Stimulated activated naive B cell treated with anti-CD40 and anti-IgM and Interleukin-4, amounts not matched to agents 10 μg/mL and 1 μg/mL and 100 μg/mL, for 72 hours (primary cell): ENCODE data around the gene NOTO.
A peak's percentile ranks its signal among the peaks of the same experiment; 100 is the strongest.

ENCODE experiments used
- ATAC-seq, 2 donors: fragments of 150-1000 bp; cut with Tn5 transposase; replicated peaks; 2 replicates each; pipeline ENCODE4 v1.10.0; 2021; ENCODE audit warnings: moderate library complexity in 1 of 2
- DNase-seq: peaks from one replicate; pipeline ENCODE4 v3.0.0; 2021
- H3K27ac Mint-ChIP-seq: one replicate; pipeline ENCODE4 v1.8.0; 2022; ENCODE audit warnings: mild to moderate bottlenecking, mixed read lengths
- H3K27me3 Mint-ChIP-seq, 2 donors: one replicate each; pipeline ENCODE4 v1.8.0; 2022; ENCODE audit warnings: mixed read lengths in 2 of 2
- H3K36me3 Mint-ChIP-seq, 2 donors: one replicate each; pipeline ENCODE4 v1.8.0; 2022; ENCODE audit warnings: mixed read lengths in 2 of 2, mild to moderate bottlenecking in 1 of 2
- H3K4me1 Mint-ChIP-seq, 2 donors: one replicate each; pipeline ENCODE4 v1.8.0; 2022; ENCODE audit warnings: mixed read lengths in 2 of 2, mild to moderate bottlenecking in 1 of 2
- H3K4me3 Mint-ChIP-seq, 2 donors: one replicate each; pipeline ENCODE4 v1.8.0; 2022; ENCODE audit warnings: mild to moderate bottlenecking in 2 of 2, mixed read lengths in 2 of 2, moderate library complexity in 1 of 2
- H3K9me3 Mint-ChIP-seq, 2 donors: one replicate each; pipeline ENCODE4 v1.8.0; 2022; ENCODE audit warnings: mixed read lengths in 2 of 2, mild to moderate bottlenecking in 1 of 2

NOTO gene

DNA sequence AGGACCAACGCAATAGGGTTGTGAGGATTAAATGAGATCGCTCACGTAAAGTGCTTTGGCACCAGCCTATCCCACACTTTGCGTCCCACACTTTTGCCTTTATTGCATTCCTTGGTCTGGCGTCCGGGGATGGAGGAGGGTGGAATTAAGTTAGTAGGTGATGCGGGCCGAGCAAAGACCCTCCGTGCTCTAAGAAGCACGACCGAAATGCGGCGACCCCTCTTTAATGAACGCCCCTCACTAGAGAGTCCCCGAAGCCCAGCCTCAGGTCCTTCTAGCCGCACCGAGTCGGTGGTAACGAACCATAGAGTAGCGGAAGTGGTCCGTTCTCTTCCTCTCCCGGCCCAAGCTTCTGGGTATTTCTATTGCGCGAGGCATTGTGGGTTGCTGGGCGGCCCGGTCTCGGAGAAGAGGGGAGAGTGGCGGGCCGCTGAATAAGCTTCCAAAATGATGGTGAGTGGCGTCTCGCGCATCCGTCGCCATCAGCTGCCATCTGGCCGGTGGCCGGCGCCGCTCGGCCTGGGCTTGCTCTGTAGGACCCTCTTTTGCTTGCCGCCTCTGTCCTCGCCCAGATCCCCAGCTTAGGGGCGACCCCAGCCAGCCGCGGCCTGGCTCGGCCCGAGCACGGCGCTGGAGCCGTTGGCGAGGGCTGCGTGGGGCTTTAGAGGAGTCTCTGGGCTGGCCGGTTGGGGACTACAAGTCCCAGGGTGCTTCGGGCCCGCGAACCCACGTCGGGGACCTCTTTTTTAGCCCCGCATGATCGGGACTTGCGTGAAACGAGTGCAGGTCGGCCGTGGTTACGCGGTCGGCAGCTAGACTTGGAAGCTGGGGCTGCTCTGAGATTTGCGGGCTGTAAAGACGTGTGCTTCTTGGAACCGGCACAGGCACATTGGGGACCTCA lies 31.8 kb downstream of the NOTO start, which contains the start of gene CCT7:
Gene CCT7 (plus strand): TSS at position 377 of the 901 bp plus-strand sequence. CDS start 71 bp downstream, at position 448.
- H3K9me3 Mint-ChIP-seq = no peaks in the 10 kb centered on the region
- peak within 1 kb of the TSS; percentile 98 for H3K27ac Mint-ChIP-seq
- ATAC-seq = peak; percentile 76 to 78
- H3K36me3 Mint-ChIP-seq = peaks cover 17 to 29% of the 10 kb centered on the region in 2 donors
- H3K4me1 Mint-ChIP-seq = peaks cover 26 to 45% of the 10 kb centered on the region in 2 donors
- peak within 1 kb of the TSS; percentile 94 to 95 for H3K4me3 Mint-ChIP-seq
- peak; percentile 86 for DNase-seq
- no peaks in the 10 kb centered on the region for H3K27me3 Mint-ChIP-seq

DNA sequence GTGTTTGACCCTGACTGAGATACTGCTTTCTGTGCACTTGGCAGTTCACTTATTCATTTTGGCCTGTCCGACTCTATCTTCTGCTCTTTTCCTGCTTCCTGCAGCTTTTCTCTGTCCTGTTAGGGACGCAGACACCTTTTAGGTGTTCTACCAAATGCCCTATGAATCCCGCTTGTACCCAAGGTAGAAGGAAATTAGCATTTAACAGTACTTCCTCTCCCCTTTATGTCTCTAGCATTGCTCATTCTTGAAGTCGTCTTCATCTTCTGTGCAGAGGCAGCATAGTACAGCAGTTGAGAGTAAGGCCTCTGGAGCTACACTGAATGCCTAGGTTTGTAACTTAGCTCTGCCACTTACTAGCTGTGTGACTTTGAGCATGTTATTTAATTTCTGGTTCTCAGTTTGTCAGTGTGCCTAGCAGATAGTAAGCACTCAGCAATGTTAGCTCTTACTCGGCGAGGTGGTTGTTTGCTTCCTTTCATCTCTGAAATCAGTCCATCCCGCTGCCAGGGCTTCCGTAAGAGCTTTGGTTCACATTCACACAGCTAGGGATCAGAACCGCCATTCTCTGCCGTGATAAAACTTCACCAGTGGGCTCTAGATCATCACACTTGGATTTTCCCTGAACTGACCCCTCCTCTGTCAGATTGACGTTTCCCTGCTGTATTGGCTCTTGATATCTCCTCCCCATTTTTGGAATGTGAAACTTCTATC lies 33.1 kb downstream of the NOTO start:
- no peak for DNase-seq
- Mint-ChIP-seq H3K9me3 (no peaks in the 10 kb centered on the region), H3K4me3 (peak overlapping the region; percentile 94 to 95), H3K27me3 (no peaks in the 10 kb centered on the region), H3K4me1 (peaks cover 26 to 45% of the 10 kb centered on the region in 2 donors), H3K36me3 (peaks cover 15 to 23% of the 10 kb centered on the region in 2 donors), H3K27ac (peak overlapping the region; percentile 98)
- no peak for ATAC-seq

DNA sequence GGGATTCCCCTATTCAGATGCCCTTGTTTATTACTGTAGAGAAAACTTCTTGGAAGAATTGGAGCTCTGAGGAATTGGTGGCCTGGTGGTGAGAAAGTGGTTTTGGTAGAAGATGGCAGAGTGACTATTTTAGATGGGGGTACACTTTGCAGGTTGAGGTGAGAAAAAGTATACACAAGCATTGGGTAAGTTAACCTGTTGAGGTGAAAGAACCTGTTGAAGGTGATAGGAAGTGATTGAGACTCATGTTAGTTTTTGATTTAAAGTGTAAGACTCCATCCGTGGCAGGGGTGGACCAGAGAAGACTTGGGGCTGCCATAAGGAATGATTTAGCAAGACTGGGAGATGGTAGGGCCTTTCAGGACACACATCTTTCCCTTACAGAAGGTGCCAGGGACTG lies 34.8 kb downstream of the NOTO start:
- DNase-seq (no peak), ATAC-seq (no peak)
- Mint-ChIP-seq H3K27ac (peak overlapping the region; percentile 7), H3K4me3 (peak overlapping the region; percentile 0 to 3), H3K4me1 (peaks cover 26 to 45% of the 10 kb centered on the region in 2 donors), H3K36me3 (peaks cover 15 to 23% of the 10 kb centered on the region in 2 donors), H3K27me3 (no peaks in the 10 kb centered on the region), H3K9me3 (no peaks in the 10 kb centered on the region)

DNA sequence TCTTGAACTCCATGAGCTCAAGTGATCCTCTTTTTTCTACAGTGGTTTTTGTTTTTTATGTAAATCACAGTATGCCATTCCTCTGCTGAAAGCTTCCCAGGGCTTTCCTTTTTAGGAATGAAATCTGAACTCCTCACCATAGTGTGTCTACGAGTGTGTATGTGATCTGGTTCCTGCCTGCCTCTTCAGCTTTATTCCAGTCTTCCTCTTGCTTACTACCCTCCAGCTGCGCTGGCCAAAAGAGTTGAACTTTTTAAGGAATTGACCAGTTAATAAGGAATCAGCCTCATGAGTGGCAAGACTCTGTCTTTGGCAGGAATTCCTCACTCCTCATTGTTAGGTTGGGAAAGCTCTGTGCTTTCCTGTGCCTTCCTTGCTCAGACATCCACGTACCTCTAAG lies 35.8 kb downstream of the NOTO start:
- H3K4me1 Mint-ChIP-seq = peaks cover 23 to 39% of the 10 kb centered on the region in 2 donors
- H3K4me3 Mint-ChIP-seq = no peak overlapping the region
- H3K27ac Mint-ChIP-seq = no peak overlapping the region
- no peaks in the 10 kb centered on the region for H3K9me3 Mint-ChIP-seq
- H3K36me3 Mint-ChIP-seq = peaks cover 15 to 23% of the 10 kb centered on the region in 2 donors
- no peaks in the 10 kb centered on the region for H3K27me3 Mint-ChIP-seq
- no peak for DNase-seq
- ATAC-seq = no peak

DNA sequence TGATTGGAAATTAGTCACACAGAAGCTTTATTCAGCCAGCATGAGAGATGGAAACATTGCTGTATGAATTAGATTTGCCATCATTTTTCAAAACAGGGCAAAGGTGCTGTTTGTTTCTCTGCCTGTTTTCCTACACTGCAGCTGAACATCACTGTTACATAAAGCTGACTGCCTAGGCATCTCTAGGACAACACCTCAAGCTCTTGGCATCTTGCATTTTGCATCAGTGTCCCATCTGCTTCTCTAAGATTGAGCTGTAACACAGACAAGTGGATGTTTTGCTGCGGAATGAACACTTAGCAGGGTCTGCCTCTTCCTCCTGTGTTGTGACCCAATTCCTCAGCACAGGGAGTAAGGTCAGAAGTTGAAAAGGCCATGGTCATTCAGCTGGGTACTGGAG lies 36.6 kb downstream of the NOTO start:
- H3K4me3 Mint-ChIP-seq = no peak overlapping the region
- DNase-seq (no peak), ATAC-seq (no peak)
- H3K27ac Mint-ChIP-seq = no peak overlapping the region
- H3K4me1 Mint-ChIP-seq = peaks cover 23 to 39% of the 10 kb centered on the region in 2 donors
- H3K36me3 Mint-ChIP-seq = peaks cover 16 to 24% of the 10 kb centered on the region in 2 donors
- H3K9me3 Mint-ChIP-seq = no peaks in the 10 kb centered on the region
- no peaks in the 10 kb centered on the region for H3K27me3 Mint-ChIP-seq

DNA sequence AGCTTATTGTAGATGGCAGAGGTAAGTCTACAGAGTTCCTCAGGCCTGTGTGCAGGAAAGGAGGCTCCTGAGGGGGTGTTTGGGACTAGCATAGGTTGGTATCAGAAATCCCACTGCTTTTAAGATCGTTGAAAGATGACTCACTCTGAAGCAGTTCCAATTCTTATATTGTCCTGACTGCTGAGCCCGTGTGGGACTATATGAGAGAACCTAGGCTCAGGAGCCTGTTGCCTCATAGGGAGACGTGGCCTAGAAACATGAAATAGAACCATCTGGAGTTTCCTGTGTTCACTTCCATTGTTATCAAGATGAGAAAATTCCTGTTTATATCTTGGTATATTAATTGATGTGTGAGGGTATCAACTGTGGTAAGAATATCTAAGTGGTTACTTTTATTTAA lies 37.4 kb downstream of the NOTO start:
- no peaks in the 10 kb centered on the region for H3K27me3 Mint-ChIP-seq
- DNase-seq = no peak
- H3K4me3 Mint-ChIP-seq = no peak overlapping the region
- peaks cover 24 to 36% of the 10 kb centered on the region in 2 donors for H3K4me1 Mint-ChIP-seq
- H3K27ac Mint-ChIP-seq = no peak overlapping the region
- no peaks in the 10 kb centered on the region for H3K9me3 Mint-ChIP-seq
- H3K36me3 Mint-ChIP-seq = peaks cover 18 to 28% of the 10 kb centered on the region in 2 donors
- no peak for ATAC-seq

DNA sequence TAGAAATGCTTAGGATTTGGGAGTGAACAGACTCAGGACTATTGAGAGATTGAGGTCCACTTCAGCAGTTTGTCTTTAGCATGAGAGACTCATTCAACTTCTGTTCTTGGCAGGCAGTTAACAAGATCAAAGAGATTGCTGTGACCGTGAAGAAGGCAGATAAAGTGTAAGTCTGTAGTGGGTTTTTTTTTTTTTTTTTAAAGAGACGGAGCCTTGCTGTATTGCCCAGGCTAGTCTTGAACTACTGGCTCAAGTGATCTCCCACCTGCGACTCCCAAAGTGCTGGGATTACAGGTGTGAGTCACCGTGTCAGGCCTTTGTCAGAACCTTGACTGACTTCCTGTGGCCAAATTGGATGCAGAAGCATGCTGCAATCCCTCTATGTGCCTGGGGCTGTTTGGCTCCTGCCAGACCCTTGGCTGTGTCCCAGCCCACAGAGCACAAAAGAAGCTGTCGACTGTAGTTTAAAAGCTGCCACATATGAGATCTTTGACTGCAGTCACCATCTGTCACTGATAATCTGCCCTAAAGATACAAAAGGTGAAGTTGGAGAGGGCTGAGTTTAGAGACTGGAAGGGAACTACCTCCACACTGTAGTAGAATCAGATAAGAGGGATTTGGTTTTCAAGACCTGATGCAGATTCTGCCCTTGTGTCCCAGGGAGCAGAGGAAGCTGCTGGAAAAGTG lies 41.7 kb downstream of the NOTO start:
- Mint-ChIP-seq H3K27me3 (no peaks in the 10 kb centered on the region), H3K36me3 (peaks cover 20 to 36% of the 10 kb centered on the region in 2 donors), H3K27ac (peak overlapping the region; percentile 5), H3K9me3 (no peaks in the 10 kb centered on the region), H3K4me3 (no peak overlapping the region), H3K4me1 (peaks cover 0 to 1% of the 10 kb centered on the region in 2 donors)
- no peak for ATAC-seq
- no peak for DNase-seq

DNA sequence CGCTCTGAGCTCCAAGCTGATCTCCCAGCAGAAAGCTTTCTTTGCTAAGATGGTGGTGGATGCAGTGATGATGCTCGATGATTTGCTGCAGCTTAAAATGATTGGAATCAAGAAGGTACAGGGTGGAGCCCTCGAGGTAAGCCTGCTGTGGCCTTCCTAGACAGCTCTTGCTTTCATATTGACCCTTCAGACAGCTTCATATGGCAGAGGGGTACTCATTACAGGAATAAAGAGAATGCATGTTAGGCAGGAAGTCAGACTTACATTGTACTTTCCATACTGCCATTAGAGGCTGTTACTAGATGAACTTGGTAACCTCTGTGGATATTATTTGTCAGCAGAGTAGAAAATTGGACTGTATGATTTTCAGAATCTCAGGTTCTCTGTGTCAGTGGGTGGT lies 42.2 kb downstream of the NOTO start:
- Mint-ChIP-seq H3K4me1 (peaks cover 1 to 4% of the 10 kb centered on the region in 2 donors), H3K27ac (peak overlapping the region; percentile 5), H3K36me3 (peaks cover 24 to 40% of the 10 kb centered on the region in 2 donors), H3K4me3 (no peak overlapping the region), H3K27me3 (no peaks in the 10 kb centered on the region), H3K9me3 (no peaks in the 10 kb centered on the region)
- ATAC-seq = no peak
- no peak for DNase-seq

DNA sequence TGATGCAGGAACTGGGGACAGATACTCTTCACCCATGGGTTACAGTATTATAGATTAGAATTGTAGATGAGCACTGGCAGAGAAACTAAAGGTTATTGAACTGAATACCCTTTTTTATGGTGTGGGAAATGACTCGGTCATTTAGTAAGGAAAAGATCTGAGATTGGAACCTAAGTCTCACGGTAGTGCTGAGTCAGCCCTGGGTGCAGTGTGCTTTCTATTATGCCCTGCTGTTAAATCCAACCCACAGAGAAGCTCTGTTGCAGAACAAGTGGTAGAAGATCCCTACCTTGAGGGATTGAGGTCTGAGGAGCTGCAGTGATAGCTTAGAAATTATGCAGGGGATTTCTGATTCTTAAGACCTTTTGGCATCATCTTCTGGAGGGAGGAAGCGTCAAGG lies 44.5 kb downstream of the NOTO start:
- ATAC-seq = no peak
- Mint-ChIP-seq H3K36me3 (peaks cover 33 to 57% of the 10 kb centered on the region in 2 donors), H3K27ac (no peak overlapping the region)

DNA sequence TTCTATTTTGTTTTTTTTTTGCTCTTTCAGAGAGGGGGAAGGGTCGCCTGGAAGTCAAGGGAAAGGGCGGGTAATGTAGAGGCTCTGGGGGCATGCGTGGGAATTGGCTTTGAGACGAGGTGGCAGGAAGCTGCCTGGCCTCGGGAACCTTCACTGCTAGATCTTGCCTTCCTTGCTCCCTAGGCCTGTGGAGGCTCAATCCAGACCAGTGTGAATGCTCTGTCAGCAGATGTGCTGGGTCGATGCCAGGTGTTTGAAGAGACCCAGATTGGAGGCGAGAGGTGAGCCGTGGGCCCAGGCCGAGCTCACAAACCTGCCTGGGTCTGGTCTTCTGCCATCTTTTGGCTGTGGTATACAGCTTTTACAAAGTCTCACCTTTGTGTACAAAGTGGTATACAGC lies 47.3 kb downstream of the NOTO start:
- Mint-ChIP-seq H3K4me1 (peaks cover 0 to 6% of the 10 kb centered on the region in 2 donors), H3K27me3 (no peaks in the 10 kb centered on the region), H3K9me3 (no peaks in the 10 kb centered on the region), H3K4me3 (no peak overlapping the region), H3K36me3 (peaks cover 34 to 71% of the 10 kb centered on the region in 2 donors), H3K27ac (peak overlapping the region; percentile 27)
- ATAC-seq (no peak), DNase-seq (no peak)

More for the DNA sequence above, 44.5 kb downstream of the NOTO start:
- DNase-seq = no peak
- Mint-ChIP-seq H3K27me3 (no peaks in the 10 kb centered on the region), H3K4me3 (no peak overlapping the region), H3K4me1 (peaks cover 1 to 6% of the 10 kb centered on the region in 2 donors), H3K9me3 (no peaks in the 10 kb centered on the region)

DNA sequence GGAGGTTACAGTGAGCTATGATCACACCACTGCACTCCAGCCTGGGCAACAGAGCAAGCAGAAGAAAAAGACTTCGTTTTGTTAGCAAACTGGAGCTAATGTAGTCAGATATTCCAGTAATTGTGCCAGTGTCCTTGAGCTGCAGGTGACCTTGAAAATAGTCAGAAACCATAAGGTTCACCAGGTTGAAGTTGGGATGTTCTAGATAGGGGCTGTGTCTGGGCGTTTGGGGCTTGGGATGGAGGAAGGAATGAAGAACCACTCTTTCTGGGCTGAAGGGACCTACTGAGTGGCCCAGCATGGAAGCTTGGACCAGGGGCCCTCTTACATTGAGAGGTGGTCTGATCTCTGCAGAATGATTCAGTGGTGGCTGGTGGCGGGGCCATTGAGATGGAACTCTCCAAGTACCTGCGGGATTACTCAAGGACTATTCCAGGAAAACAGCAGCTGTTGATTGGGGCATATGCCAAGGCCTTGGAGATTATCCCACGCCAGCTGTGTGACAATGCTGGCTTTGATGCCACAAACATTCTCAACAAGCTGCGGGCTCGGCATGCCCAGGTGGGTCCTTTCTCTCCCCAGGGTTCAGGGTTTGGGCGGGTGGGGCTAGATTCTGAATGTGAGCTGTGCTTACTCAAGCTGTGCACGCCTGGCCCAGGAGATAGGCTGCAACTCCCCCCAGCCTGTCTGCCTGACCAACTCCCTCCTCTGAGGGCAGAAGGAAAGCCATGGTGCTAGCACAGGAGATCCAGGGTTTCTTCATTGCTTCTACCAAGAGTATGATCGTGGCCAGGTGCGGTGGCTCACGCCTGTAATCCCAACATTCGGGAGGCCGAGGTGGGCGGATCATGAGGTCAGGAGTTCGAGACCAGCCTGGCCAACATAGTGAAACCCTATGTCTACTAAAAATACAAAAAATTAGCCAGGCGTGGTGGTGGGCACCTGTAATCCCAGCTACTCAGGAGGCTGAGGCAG lies 48.8 kb downstream of the NOTO start:
- no peaks in the 10 kb centered on the region for H3K27me3 Mint-ChIP-seq
- no peaks in the 10 kb centered on the region for H3K9me3 Mint-ChIP-seq
- peak overlapping the region; percentile 17 for H3K27ac Mint-ChIP-seq
- DNase-seq (no peak), ATAC-seq (no peak)
- H3K4me1 Mint-ChIP-seq = peaks cover 1 to 12% of the 10 kb centered on the region in 2 donors
- peaks cover 32 to 71% of the 10 kb centered on the region in 2 donors for H3K36me3 Mint-ChIP-seq
- no peak overlapping the region for H3K4me3 Mint-ChIP-seq

DNA sequence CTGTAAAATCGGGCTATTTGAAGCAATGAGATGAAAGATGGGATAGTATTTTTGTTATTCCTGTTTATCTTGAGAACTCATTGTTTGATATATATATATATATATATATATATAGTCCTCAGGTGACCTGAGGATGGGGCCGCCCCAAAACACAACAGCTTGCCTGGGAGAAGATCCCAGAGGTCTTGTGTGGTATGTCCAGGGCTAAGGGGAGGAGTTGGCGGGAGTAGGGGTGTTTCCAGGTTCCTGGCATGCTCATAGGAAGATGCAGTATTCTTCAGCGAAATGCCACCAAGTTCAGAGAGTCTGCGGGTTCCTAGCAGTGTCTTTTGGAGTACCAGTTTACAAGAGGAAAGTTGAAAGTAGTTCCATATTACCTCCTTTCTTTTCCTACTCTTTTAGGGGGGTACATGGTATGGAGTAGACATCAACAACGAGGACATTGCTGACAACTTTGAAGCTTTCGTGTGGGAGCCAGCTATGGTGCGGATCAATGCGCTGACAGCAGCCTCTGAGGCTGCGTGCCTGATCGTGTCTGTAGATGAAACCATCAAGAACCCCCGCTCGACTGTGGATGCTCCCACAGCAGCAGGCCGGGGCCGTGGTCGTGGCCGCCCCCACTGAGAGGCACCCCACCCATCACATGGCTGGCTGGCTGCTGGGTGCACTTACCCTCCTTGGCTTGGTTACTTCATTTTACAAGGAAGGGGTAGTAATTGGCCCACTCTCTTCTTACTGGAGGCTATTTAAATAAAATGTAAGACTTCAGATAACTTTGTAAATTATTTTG lies 50.1 kb downstream of the NOTO start:
- peak overlapping the region; percentile 20 for H3K27ac Mint-ChIP-seq
- no peaks in the 10 kb centered on the region for H3K9me3 Mint-ChIP-seq
- H3K4me3 Mint-ChIP-seq = no peak overlapping the region
- H3K4me1 Mint-ChIP-seq = peaks cover 2 to 12% of the 10 kb centered on the region in 2 donors
- ATAC-seq (no peak), DNase-seq (no peak)
- no peaks in the 10 kb centered on the region for H3K27me3 Mint-ChIP-seq
- peaks cover 25 to 65% of the 10 kb centered on the region in 2 donors for H3K36me3 Mint-ChIP-seq

DNA sequence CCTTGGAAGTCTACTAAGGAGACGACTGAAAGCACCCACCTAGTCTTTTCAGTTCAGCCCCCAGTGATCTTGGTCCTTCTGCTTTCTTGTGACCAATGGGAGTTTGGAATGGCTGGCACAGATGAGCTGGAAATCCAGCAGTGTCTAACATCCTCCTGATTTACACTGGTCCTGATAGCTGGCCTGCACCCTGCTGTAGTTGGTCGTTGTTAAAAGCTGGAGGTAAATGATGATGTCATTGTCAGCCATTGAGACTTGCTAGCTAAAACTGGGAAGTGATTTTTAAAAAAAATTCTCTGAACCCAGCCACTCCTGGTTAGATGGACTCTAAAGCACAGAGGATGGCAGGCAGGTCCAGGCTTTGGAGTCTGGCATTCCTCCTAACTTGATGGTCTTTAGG lies 51.0 kb downstream of the NOTO start:
- Mint-ChIP-seq H3K36me3 (peaks cover 21 to 58% of the 10 kb centered on the region in 2 donors), H3K27ac (peak overlapping the region; percentile 72), H3K4me3 (no peak overlapping the region), H3K27me3 (no peaks in the 10 kb centered on the region), H3K4me1 (peaks cover 4 to 12% of the 10 kb centered on the region in 2 donors), H3K9me3 (no peaks in the 10 kb centered on the region)
- DNase-seq (no peak), ATAC-seq (no peak)
